Stimulated activated CD4-positive, alpha-beta T cell treated with anti-CD3 and anti-CD28 coated beads, TNF-alpha, amount 100 ng/mL, for 24 hours (primary cell): Measurements from ENCODE around the gene ARHGEF39.

Experiments used
- DNase-seq, 3 experiments: peaks; one replicate each; pipeline ENCODE4 v3.0.0-alpha.2; 2020; ENCODE audit warnings: low read depth in 3 of 3

Gene ARHGEF39

DNA sequence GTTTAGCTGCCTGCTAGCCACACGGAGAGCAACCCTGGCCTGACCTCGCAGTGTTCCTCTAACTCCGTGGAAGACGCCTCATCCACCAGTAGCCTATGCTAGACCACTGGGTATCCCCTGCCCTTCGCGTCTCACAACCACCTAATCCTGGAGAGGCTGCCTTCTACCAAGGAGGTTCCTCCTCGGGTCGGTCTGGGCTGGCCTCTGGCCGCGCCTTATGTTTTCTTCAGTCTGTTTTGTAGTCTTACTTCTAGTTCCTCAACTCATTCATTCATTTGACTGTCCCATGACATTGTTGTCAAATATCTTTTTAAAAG, 26.3 kb upstream of the ARHGEF39 start:
- no peak for DNase-seq

DNA sequence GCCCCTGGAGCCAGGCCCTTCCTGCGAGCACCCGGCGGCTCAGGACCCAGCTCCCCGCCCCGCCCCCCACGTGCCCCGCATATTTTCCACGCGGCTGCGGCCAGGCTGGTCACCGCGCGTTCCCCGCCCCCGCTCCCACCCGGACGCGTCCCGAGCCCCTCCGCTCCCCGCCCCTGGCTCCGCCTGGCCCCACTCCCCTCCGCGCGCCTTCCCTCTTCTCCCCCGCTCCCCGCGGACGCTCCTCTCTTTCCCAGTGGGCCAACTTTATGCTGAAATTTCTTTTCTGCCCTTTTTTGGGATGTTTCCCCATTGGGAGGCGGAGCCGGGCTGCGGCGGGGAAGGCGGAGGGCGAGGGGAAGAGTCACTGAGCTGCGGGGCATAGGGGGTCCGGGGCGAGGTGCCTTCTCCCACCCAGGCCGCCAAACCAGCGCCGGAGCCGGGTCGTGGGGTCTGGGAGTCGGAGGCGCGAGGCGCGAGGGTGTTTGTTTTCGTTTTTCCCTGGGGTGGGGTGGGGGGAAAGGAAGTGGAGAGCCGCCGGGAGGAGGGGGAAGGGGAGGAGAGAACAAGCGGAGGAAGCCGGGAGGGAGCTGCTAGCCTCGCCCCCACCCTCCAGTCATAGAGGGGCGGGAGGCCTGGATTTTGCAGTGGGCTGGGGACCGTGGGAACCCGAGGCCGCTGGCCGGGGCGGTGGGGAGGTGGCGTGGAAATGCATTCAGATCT, 25.8 kb upstream of the ARHGEF39 start:
- peak in 1 of 3 experiments; percentile 40 for DNase-seq

GRCh38 chr9:35690294-35690613, 25.3 kb upstream of the ARHGEF39 start:
- no peak for DNase-seq

DNA sequence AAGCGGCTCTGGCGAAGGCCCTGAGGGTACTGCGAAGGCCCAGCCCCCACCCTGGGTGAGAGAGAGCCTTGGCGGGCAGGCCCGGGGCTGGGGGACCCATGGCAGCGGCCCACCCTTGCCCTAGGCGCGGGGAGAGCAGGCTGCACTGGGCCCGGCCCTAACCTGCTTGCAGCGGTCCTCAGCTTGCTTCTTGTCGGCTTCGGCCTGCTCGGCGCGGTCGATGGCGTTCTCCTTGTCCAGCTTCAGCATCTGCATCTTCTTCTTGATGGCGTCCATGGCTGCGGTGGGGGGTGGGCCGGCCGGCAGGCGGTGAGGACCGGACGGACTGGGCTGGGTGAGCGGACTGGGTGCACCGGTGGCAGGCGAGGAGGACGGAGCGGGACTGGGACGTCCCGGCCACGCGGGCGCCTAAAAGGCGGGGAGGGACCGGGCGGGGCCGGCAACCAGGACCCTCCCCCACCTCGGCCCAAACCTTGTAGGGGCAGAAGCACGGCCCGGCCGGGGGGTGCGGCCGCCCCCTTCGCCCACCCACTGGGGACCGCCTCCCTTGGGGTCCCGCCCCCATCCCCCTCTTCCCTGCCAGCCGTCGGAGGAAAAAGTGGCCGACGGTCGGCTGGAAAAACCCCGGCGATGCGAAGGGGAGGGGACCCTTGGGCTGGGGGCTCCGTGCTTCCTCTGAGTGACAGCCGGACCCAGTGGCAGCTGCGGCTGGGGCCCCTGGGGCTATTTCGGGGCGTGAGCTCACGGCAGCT, 24.7 kb upstream of the ARHGEF39 start, which contains the start of gene TPM2:
Gene TPM2 (minus strand): TSS at position 384 of the 752 bp plus-strand sequence. CDS start 108 bp downstream, at position 276.
- no peak for DNase-seq

- no peak for DNase-seq
These were observed 23.9 kb upstream of the ARHGEF39 start for GRCh38 chr9:35688558-35689541.

DNA sequence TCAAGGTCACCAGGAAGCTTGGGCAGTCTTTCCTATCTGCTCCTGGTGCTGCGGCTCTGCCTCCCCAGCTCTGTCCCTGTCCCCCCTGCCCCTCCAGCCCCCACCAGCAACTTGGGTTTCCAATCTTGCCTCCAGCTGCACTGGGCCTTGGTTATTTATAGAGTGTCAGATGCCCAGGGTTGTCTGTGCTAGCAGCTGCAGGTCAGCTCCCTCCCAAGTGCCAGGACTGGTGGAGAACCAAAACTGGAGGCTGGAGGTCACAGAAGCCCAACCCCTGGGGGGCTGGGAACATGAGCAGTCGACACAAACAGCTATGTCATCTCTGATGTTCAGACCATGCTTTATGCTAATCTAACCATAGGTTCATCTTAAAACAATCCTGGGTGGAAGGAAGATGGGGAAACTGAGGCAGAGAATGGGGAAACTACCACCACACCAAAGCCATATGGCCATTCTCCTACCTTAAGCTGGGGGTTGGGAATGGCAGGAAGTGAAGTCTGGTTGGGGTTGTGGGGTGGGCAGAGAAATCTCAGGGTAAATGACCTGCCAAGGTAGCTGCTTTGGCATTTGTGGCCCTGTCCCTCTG, 23.1 kb upstream of the ARHGEF39 start:
- no peak for DNase-seq

- DNase-seq, result no peak
These were observed 22.3 kb upstream of the ARHGEF39 start for GRCh38 chr9:35687306-35687705.

GRCh38 chr9:35686222-35687203, 21.5 kb upstream of the ARHGEF39 start:
- DNase-seq, result no peak

DNA sequence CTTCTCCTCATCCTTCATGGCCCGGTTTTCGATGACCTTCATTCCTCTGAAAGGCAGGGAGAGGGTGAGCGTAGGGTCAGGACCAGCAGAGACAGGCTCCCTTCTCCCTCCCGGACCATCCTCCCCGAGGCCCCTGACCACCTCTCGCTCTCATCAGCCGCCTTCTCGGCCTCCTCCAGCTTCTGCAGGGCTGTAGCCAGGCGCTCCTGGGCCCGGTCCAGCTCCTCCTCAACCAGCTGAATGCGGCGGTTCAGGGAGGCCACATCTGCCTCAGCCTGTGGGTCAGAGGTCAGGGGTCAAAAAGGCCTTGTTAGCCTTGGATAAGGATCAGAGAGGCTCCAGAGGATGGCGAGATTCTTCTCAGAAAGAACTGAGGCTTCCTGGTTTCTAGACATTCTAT, 20.5 kb upstream of the ARHGEF39 start:
- DNase-seq, result no peak

DNA sequence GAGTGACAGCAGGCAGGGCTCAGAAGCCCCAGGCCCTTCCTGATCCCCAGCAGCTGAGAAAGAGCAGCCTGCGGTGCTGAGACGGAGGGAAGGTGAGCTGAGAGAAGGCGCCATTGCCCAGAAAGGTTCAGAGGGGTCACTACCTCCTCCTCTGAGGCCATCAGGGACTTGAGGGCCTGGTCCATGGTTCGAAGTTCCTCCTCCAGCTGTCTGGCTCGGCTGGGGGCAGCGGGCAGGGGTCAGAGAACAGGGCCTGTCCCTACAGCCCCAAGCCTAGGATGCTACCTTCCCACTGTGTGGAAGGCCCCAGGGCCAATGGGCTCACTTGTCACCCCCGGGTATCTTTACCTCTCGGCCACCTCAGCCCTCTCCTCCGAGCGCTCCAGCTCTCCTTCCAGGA, 19.9 kb upstream of the ARHGEF39 start:
- DNase-seq, result no peak

DNA sequence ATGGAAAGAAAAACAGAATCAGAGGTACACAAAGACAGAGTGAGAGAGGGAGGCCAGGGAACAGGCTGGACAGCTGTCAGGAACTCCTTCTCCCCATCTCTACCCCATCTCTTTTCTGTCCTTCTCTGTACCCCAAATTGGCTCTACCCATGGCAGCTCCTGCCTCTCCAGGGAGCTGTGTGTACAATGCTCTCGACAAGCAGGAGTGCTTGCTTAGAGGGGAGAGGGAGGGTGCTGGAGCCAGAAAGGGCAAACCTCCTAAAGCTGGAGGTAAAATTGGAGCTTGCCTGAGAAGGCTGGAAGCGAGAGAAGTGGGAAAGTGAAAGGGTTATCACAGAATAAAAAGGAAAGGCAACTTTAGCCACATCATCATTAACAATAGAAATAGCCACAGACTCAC, 18.3 kb upstream of the ARHGEF39 start:
- DNase-seq, result no peak

DNA sequence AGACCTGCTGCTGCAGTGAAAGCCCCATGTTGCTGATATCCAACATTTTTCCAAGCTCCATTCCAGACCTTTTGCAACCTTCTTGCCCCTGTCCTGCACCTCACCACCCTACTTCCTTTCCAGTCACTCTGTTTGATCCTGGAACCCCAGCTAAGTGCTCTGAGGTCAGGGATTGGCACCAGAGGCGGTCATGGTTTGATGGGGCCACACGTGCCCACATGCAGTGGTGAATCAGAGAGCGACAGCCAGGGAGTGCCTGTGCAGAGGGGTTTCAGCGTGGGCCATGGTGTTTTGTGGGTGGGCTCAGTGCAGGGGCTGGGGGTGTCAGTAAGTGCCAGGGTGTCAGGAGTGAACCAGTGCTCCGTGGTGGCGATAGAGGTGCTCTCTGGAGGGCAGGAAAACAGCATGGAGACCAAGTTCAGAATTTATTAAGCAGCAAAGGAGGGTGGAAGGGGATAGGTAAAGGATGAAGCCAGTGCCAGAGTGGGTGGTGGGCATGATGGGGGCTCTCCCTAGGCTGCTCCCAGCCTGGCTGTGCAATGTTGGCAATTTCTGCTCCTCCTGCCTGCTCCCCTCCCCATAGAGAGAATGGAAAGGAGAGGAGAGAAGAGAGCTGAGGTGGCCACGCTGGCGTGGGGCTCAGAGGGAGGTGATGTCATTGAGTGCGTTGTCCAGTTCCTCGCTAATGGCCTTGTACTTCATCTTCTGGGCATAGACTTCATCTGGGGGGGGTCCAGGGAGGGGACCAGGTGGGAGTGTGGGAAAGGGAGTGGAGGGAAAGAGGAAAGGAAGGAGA, 17.7 kb upstream of the ARHGEF39 start:
- no peak for DNase-seq

DNA sequence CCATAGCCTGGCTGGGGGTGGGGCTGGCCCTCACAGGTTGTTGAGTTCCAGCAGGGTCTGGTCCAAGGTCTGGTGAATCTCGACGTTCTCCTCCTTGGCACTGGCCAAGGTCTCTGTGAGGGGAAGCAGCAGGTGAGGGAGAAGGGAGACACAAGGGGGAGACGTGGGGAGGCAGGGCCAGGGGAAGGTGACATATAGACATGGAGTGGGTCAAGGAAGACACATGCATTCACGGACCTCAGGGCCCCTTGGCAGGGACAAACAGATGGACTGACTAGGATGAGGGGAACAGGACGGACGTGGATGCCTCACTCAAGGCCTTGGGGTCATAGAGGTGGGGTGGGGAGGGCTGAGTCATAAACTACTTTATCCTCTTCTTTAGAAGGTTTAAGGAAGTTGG, 17.1 kb upstream of the ARHGEF39 start:
- DNase-seq, result no peak

- no peak for DNase-seq
These were observed 16.5 kb upstream of the ARHGEF39 start for GRCh38 chr9:35681341-35682002.

- DNase-seq, result no peak
These were observed 15.5 kb upstream of the ARHGEF39 start for GRCh38 chr9:35680331-35681105.

GRCh38 chr9:35679766-35680330, 14.9 kb upstream of the ARHGEF39 start:
- DNase-seq, result no peak

DNA sequence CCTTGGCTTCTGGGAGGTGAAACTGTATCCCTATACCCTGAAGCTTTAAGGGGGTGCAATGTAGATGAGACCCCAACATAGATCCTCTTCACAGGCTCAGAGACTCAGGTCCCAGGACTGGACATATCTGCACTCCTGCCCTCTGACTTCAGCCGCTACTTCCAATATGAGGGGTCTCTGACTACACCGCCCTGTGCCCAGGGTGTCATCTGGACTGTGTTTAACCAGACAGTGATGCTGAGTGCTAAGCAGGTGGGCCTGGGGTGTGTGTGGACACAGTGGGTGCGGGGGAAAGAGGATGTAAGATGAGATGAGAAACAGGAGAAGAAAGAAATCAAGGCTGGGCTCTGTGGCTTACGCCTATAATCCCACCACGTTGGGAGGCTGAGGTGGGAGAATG, 14.1 kb upstream of the ARHGEF39 start:
- DNase-seq, result no peak

GRCh38 chr9:35675732-35676392, 10.9 kb upstream of the ARHGEF39 start:
- DNase-seq, result peak in 1 of 3 experiments; percentile 32
